Panc1 (cell line): ENCODE results near the gene IMMT.

ENCODE experiments used
- POLR2AphosphoS5 ChIP-seq: IDR thresholded peaks from 2 replicates; pipeline ENCODE4 v1.6.1; 2012; ENCODE audit warnings: mild to moderate bottlenecking, low read depth, low read length, moderate library complexity
- SIN3A ChIP-seq: IDR thresholded peaks from 2 replicates; pipeline ENCODE4 v1.6.1; 2012; ENCODE audit warnings: low read depth, mild to moderate bottlenecking, low read length, moderate library complexity, borderline replicate concordance; ENCODE audit not compliant: insufficient read depth
- TF ChIP-seq, protein P1 (sequence below): fragments of 450-650 bp; IDR thresholded peaks from 2 replicates; pipeline ENCODE4 v1.5.1; 2017; ENCODE audit warnings: mild to moderate bottlenecking
- TF ChIP-seq, protein P2 (sequence below), 2 experiments: IDR thresholded peaks; 2 replicates each; pipeline ENCODE4 v1.6.1; 2011 to 2012; ENCODE audit warnings: low read depth in 2 of 2, control low read depth in 1 of 2, low read length in 1 of 2, mild to moderate bottlenecking in 1 of 2, moderate library complexity in 1 of 2; ENCODE audit not compliant: insufficient read depth in 1 of 2

DNA sequence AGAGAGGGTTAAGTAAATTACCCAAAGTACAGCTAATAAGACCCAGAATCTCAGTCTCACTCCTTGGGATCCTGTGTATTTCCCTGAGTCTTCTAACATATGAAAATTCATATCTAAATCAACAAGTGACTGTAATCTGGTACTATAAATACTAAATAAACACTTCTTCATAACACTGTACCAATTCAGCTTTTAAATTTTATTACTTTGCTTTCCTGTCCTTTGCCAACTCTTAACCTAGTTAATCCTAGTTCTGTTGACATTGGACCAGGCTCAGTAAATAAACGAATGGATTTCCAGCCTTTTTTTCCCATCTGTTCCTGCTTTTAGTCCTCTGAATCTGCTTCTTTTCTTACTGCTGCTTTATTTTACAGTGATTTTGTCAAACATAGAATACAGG lies 17.8 kb upstream of the IMMT start:
- TF ChIP-seq, protein P1, sequence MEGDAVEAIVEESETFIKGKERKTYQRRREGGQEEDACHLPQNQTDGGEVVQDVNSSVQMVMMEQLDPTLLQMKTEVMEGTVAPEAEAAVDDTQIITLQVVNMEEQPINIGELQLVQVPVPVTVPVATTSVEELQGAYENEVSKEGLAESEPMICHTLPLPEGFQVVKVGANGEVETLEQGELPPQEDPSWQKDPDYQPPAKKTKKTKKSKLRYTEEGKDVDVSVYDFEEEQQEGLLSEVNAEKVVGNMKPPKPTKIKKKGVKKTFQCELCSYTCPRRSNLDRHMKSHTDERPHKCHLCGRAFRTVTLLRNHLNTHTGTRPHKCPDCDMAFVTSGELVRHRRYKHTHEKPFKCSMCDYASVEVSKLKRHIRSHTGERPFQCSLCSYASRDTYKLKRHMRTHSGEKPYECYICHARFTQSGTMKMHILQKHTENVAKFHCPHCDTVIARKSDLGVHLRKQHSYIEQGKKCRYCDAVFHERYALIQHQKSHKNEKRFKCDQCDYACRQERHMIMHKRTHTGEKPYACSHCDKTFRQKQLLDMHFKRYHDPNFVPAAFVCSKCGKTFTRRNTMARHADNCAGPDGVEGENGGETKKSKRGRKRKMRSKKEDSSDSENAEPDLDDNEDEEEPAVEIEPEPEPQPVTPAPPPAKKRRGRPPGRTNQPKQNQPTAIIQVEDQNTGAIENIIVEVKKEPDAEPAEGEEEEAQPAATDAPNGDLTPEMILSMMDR, result no peak
- TF ChIP-seq POLR2AphosphoS5 (no peak), SIN3A (no peak)
- TF ChIP-seq, protein P2, sequence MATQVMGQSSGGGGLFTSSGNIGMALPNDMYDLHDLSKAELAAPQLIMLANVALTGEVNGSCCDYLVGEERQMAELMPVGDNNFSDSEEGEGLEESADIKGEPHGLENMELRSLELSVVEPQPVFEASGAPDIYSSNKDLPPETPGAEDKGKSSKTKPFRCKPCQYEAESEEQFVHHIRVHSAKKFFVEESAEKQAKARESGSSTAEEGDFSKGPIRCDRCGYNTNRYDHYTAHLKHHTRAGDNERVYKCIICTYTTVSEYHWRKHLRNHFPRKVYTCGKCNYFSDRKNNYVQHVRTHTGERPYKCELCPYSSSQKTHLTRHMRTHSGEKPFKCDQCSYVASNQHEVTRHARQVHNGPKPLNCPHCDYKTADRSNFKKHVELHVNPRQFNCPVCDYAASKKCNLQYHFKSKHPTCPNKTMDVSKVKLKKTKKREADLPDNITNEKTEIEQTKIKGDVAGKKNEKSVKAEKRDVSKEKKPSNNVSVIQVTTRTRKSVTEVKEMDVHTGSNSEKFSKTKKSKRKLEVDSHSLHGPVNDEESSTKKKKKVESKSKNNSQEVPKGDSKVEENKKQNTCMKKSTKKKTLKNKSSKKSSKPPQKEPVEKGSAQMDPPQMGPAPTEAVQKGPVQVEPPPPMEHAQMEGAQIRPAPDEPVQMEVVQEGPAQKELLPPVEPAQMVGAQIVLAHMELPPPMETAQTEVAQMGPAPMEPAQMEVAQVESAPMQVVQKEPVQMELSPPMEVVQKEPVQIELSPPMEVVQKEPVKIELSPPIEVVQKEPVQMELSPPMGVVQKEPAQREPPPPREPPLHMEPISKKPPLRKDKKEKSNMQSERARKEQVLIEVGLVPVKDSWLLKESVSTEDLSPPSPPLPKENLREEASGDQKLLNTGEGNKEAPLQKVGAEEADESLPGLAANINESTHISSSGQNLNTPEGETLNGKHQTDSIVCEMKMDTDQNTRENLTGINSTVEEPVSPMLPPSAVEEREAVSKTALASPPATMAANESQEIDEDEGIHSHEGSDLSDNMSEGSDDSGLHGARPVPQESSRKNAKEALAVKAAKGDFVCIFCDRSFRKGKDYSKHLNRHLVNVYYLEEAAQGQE (IDR thresholded peaks at IDR 0.05; ENCODE audit: insufficient read depth in 1 of 2, low read depth in 2 of 2, low read length in 1 of 2), result no peak
